Stimulated activated CD4-positive, alpha-beta T cell treated with anti-CD3 and anti-CD28 coated beads, Interleukin-2, amount 100 ng/mL, for 24 hours (primary cell): Measurements from ENCODE around the gene EXT2.

ENCODE experiments used
- DNase-seq, 2 donors: peaks; one replicate each; pipeline ENCODE4 v3.0.0-alpha.2; 2020

Gene EXT2

GRCh38 chr11:44088377-44088776 is 7.1 kb upstream of the EXT2 start:
- DNase-seq: no peak

DNA sequence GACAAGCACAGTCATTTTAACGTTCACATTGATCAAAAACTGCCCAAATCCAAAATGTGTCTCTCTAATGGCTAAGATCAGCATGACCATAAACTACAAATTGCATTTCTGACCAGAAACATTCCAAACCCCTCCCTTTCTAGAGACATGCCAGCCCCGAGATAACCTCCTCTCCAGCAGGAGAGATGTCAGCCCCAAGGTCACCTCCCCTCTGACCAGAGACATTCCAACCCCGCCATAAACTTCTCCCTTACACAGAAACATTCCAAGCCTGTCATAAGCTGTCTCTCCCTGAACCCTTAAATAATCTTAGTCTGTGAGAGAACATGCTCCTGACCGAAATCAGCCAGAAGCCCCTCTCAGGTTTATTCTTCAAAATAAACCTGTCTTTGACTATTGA is 6.6 kb upstream of the EXT2 start:
- no peak for DNase-seq

GRCh38 chr11:44090539-44090938 is 4.9 kb upstream of the EXT2 start:
- no peak for DNase-seq

DNA sequence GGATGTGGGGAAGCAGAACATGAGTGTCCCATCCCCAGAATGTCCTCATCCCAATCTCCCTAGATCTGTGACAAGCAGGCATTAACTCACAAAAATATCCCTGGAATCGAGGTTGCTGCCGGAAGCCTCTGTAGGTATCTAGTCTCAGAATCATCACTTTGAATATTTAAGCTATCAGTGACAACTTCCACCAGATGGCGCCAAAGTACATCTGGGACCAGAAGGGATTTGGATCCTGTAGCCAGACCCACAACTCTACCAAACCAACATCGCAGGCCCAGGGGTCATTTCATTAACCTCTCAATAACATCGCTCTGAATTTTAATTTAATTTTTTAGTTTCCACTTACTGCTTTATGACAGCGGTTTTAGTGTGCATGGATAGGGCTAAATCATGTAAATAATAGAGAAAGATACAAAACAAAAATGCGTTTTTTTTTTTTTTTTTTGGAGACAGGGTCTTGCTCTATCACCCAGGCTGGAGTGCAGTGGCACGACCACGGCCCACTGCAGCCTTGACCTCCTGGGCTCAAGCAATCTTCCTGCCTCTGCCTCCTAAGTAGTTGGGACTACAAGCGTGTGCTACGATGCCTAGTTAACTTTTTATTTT is 1.1 kb upstream of the EXT2 start:
- DNase-seq: peak; percentile 78 to 90

- DNase-seq: no peak
Measured at GRCh38 chr11:44096360-44097185, 1.1 kb downstream of the EXT2 start.

DNA sequence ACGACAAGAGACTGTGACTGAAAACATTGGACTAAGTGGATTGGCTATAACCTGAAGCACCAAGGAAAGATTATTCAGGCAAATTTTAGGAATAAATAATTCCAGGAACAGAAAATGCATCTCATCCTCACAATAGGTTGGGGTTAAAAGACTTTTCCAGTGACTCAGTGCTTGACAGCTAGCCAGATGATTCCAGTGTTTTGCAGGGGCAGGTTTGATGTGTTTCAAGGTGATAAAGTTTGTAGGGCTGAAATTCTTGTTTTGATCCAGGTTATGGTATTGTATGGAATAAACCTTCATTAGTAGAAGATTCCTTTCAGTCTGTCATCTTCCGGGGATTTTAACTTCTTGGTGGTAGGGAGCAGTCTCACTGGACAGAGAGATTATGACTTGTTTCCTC is 2.3 kb downstream of the EXT2 start:
- DNase-seq: no peak

DNA sequence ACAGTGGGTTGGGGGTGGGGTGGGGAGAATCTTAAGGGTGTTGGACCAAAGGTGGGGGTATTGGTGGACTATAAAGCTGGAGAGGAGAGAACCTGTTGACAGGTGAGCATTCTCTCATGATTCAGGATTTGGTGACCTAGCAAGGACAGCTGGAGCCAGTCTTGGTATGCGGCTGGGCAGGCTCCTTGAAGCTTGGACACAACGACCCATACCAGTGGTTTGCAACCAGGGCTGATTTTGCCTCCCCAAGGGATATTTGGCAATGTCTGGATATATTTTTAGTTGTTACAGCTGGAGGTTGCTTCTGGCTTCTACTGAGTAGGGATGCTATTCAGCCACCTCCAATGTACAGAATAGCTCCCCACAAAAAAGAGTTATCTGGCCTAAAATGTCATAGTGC is 5.6 kb downstream of the EXT2 start:
- no peak for DNase-seq

GRCh38 chr11:44104481-44105294 is 9.2 kb downstream of the EXT2 start:
- DNase-seq: no peak

DNA sequence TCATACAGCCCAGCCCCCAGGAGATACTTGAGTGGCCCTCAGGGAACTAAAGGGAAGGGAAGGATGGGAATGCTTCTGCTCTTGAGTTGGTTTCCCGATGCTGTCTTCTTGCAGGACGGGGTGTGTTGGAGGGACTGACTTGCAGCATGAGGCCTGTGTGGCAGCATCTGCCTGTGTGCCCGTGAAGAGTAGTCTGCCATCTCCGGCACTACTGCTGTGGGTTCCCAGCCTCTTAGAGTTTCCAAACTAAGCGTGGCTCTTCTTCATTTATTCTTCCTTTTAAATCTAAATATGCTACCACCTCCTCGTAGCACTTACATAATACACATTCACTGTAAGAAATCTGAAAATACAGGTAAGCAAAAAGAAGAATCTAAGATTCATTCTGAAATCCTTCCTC is 12.8 kb downstream of the EXT2 start:
- no peak for DNase-seq

GRCh38 chr11:44110231-44110679 is 14.8 kb downstream of the EXT2 start:
- DNase-seq: peak; percentile 58 to 60

- no peak for DNase-seq
Measured at GRCh38 chr11:44112091-44112821, 16.8 kb downstream of the EXT2 start.

DNA sequence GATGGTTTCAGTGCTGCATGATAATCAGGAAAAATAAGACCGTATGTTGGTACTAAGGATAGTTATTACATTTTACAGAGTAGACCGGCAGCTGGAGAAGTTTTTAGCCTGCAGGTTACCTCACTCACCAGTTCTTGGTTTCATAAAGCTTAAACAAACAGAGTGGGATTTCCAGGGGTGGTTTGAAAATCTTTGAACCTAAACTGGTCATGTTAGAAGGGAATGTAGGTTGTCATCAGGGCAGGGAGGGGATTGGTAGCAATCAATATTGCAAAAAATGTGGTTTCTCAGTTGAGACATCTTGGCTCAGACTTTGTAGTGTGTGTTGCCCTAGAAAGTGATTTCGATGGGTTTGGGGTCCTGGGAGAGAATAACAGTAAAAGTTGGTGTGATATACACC is 17.5 kb downstream of the EXT2 start:
- DNase-seq: no peak

GRCh38 chr11:44113572-44113971 is 18.1 kb downstream of the EXT2 start:
- DNase-seq: no peak

GRCh38 chr11:44116234-44116830 is 20.9 kb downstream of the EXT2 start:
- DNase-seq: no peak

- no peak for DNase-seq
Measured at GRCh38 chr11:44120169-44120568, 24.7 kb downstream of the EXT2 start.

DNA sequence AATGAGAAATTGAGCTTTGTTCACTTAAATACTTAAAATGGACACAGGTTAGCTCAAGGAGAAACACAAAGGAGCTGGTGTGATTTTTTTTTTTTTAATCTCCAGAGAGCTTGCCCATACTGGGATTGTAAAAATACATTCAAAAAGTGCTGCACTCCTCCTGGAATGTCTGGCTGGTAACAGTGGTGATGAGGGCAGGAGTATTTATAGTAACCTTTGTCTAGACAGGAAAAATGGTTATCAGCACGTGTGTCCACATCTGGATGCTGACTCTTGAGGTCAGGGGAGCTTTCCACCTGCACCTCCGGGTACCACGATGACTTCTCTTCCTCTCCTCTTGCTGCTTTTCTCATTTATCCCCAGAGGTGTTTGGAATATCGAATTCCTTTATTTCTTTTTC is 30.1 kb downstream of the EXT2 start:
- DNase-seq: no peak

DNA sequence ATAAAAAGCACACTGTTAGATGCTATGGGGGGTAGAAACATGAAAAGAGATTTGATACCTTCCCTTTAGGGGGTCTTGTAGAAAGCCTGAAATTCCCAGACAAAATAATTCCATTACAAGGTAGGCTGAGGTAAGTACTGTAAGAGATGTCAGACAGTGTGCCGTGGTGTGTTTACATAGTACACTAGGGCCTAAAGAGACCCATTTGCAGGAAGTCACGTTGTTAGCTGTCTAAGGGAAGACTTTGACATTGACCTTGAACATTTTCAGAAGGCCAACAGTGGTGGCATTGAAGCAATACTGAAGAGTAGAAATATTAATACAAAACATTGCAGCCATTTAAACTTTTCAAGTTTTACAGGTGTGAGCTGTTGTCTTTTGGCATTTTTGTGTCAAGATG is 30.8 kb downstream of the EXT2 start:
- DNase-seq: no peak

GRCh38 chr11:44127130-44127529 is 31.7 kb downstream of the EXT2 start:
- no peak for DNase-seq

- no peak for DNase-seq
Measured at GRCh38 chr11:44128729-44129128, 33.3 kb downstream of the EXT2 start.

- DNase-seq: no peak
Measured at GRCh38 chr11:44130751-44131150, 35.3 kb downstream of the EXT2 start.

DNA sequence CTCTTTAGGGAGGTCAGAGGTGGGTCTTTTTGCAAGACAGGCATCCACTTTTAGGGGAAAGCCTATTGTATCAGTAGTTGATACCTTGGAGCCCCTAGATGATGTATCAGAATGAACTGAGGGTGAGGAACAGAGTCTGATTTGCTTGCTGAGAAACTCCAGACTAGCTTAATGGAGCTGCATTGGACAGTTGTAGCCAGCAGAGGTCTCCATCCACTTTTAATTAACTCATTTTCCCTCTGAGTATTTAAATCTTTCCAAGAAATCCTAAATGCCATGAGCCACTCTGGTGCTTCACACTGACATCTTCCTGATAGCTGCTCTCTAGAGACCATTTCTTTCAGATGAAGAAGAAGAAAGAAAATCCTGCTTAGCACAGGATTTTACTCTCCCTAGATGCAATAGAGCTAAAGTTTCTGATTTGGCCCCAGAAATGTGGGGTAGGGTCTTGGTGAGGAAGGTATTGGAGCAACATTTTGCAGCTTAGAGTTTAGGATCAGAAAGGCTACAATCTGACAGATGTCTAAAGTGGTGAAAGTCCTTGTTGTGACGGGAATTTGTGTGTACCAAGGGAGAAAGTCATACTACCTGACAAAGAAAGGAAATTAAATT is 38.0 kb downstream of the EXT2 start:
- DNase-seq: no peak

- no peak for DNase-seq
Measured at GRCh38 chr11:44134625-44135024, 39.1 kb downstream of the EXT2 start.
